PFSK-1 (cell line): ENCODE measurements around the gene ASTL.

Experiments used
- POLR2AphosphoS5 ChIP-seq: IDR thresholded peaks from 2 replicates; pipeline ENCODE4 v1.6.1; 2012; ENCODE audit warnings: low read depth, mild to moderate bottlenecking, control low read depth, low read length, moderate library complexity
- SIN3A ChIP-seq: IDR thresholded peaks from 2 replicates; pipeline ENCODE4 v1.6.1; 2012; ENCODE audit warnings: mild to moderate bottlenecking, low read length, moderate library complexity, borderline replicate concordance; ENCODE audit not compliant: insufficient read depth
- TAF1 ChIP-seq: IDR thresholded peaks from 2 replicates; pipeline ENCODE4 v1.6.1; 2012; ENCODE audit warnings: low read length, control low read depth, borderline replicate concordance; ENCODE audit not compliant: insufficient read depth
- TF ChIP-seq, protein P1 (sequence below), 2 experiments: IDR thresholded peaks; 2 replicates each; pipeline versions ENCODE4 v1.6.1 to v1.8.0; 2011 to 2012; ENCODE audit warnings: low read depth in 2 of 2, low read length in 2 of 2, control low read depth in 1 of 2, inconsistent platforms in 1 of 2, mild to moderate bottlenecking in 1 of 2, moderate library complexity in 1 of 2; ENCODE audit not compliant: insufficient read depth in 1 of 2

GRCh38 chr2:96082211-96083063 is 55.9 kb downstream of the ASTL start:
- TF ChIP-seq, protein P1, sequence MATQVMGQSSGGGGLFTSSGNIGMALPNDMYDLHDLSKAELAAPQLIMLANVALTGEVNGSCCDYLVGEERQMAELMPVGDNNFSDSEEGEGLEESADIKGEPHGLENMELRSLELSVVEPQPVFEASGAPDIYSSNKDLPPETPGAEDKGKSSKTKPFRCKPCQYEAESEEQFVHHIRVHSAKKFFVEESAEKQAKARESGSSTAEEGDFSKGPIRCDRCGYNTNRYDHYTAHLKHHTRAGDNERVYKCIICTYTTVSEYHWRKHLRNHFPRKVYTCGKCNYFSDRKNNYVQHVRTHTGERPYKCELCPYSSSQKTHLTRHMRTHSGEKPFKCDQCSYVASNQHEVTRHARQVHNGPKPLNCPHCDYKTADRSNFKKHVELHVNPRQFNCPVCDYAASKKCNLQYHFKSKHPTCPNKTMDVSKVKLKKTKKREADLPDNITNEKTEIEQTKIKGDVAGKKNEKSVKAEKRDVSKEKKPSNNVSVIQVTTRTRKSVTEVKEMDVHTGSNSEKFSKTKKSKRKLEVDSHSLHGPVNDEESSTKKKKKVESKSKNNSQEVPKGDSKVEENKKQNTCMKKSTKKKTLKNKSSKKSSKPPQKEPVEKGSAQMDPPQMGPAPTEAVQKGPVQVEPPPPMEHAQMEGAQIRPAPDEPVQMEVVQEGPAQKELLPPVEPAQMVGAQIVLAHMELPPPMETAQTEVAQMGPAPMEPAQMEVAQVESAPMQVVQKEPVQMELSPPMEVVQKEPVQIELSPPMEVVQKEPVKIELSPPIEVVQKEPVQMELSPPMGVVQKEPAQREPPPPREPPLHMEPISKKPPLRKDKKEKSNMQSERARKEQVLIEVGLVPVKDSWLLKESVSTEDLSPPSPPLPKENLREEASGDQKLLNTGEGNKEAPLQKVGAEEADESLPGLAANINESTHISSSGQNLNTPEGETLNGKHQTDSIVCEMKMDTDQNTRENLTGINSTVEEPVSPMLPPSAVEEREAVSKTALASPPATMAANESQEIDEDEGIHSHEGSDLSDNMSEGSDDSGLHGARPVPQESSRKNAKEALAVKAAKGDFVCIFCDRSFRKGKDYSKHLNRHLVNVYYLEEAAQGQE (IDR thresholded peaks at IDR 0.05; ENCODE audit: insufficient read depth in 1 of 2, low read depth in 2 of 2, low read length in 2 of 2): no peak
- TF ChIP-seq POLR2AphosphoS5 (no peak), SIN3A (no peak), TAF1 (no peak)
